COR-L47 (cell line): Measurements from ENCODE around the gene HRH3.
A peak's percentile ranks its signal among the peaks of the same experiment; 100 is the strongest.

ENCODE experiments used
- DNase-seq: peaks from one replicate; lab custom pipeline; 2025; lab: John Stamatoyannopoulos, UW

Gene HRH3

GRCh38 chr20:62243906-62244515 lies 23.9 kb upstream of the HRH3 start:
- DNase-seq = no peak

- DNase-seq = no peak
Measured at GRCh38 chr20:62243106-62243505, 23.0 kb upstream of the HRH3 start.

- DNase-seq = no peak
Measured at GRCh38 chr20:62242176-62242575, 22.1 kb upstream of the HRH3 start.

- DNase-seq = no peak
Measured at GRCh38 chr20:62241506-62241905, 21.4 kb upstream of the HRH3 start.

- DNase-seq = no peak
Measured at GRCh38 chr20:62240020-62240685, 20.1 kb upstream of the HRH3 start.

- DNase-seq = no peak
Measured at GRCh38 chr20:62239278-62239879, 19.3 kb upstream of the HRH3 start.

- peak; percentile 35 for DNase-seq
Measured at GRCh38 chr20:62238569-62239277, 18.6 kb upstream of the HRH3 start.

- peak; percentile 98 for DNase-seq
Measured at GRCh38 chr20:62237801-62238568, 17.9 kb upstream of the HRH3 start, which contains the start of gene OSBPL2. TSS of gene OSBPL2 (plus strand) at chr20:62238521. CDS start at chr20:62256185, 17,664 bp downstream.

- DNase-seq = no peak
Measured at GRCh38 chr20:62237514-62237800, 17.4 kb upstream of the HRH3 start.

GRCh38 chr20:62236766-62237513 lies 16.9 kb upstream of the HRH3 start:
- DNase-seq = no peak

GRCh38 chr20:62236200-62236599 lies 16.1 kb upstream of the HRH3 start:
- DNase-seq = no peak

- DNase-seq = no peak
Measured at GRCh38 chr20:62235777-62236157, 15.7 kb upstream of the HRH3 start.

GRCh38 chr20:62235001-62235776 lies 15.1 kb upstream of the HRH3 start:
- no peak for DNase-seq

GRCh38 chr20:62234339-62234738 lies 14.3 kb upstream of the HRH3 start:
- no peak for DNase-seq

GRCh38 chr20:62233684-62234083 lies 13.6 kb upstream of the HRH3 start:
- no peak for DNase-seq

GRCh38 chr20:62232770-62233645 lies 12.9 kb upstream of the HRH3 start:
- DNase-seq = no peak

- DNase-seq = no peak
Measured at GRCh38 chr20:62232194-62232593, 12.1 kb upstream of the HRH3 start.

- DNase-seq = no peak
Measured at GRCh38 chr20:62231292-62231691, 11.2 kb upstream of the HRH3 start.

GRCh38 chr20:62230696-62231095 lies 10.6 kb upstream of the HRH3 start:
- no peak for DNase-seq

- DNase-seq = no peak
Measured at GRCh38 chr20:62230276-62230675, 10.2 kb upstream of the HRH3 start.
